UCSD-AML1 (cell line): ENCODE data around the gene OARD1.
A peak's percentile ranks its signal among the peaks of the same experiment; 100 is the strongest.
"Not testable (repeated sequence)": the region's sequence is repeated elsewhere in the genome, so short reads cannot be mapped to it uniquely, and the experiment has no call there.

Source experiments
- DNase-seq: peaks from one replicate; lab custom pipeline; 2025; ENCODE audit not compliant: unreplicated experiment; lab: John Stamatoyannopoulos, UW

The OARD1 gene

DNA sequence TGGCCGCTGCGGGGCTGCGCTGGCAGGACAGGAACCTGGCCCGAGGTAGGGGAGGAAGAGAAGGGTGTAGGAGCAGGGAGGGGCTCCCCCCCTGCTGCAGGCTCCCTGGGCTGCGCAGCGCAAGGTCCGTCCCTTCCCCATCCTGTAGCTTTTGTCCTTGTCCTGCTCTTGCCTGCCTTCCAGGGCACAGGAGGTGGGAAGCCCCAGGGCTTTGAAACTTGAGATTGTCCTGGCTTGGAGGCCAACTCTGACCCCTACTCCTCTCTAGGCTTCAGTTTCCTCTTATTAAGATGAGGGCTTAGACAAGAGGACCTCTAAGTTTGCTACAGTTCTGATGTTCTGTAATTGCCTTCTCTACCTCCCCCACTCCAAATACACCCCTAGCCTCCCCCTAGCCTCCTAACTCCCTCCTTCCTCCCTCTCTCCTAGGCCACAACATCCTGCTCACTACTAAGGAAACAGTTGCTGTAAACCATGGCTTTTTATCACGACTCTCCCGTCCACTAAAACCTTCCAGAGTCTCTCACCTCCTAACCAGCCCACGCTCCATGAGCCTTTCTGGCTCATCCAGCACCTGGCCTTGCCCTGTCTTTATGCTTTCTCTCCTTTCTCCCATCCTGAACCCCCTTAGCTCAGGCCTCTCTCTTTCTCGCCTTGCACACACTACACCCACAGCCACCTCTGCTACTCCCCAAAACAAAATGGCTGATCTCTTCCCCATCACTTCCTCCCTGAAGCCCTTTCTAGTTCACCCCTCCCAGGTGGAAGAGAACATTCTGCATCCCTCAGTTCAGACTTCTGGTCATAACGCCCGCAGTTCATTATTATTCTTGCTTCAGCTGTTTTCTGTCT is 43.4 kb downstream of the OARD1 start:
- DNase-seq = peak; percentile 77

DNA sequence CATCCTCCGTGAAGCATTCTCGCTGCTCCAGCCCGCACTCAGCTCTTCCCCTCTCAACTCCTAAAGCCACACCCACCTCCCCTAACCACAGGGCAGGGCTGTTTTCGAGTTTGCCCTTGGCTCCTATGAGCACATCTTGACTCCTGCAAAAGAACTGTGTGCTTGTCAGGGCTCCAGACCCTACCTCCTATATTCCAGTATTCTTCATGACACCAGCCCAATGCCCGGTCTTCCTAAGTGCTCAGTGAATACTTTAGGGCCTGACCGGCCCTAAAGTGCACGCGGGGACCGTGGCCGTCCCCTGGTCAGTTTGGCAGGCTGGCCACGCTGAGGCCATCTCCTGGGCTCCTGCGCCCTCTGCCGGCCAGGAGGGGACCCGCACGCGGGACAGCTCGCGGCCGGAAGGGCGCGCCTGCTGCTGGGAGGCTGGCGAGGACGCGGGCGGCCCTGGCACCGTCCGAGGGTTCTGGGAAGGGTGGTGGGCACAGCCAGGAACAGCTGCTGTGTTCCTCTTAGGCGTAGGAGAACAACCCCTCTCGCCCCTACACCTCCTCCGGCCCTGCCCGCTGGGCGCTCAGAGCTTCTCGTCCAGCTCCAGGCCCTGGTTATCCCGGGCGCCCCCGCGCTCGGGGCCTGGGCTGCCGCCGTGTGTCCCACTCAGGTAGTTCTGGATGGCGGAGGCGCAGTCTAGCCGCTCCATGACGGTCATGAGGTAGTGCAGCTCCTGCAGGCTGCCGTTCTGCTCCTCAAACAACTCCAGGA is 44.2 kb downstream of the OARD1 start:
- DNase-seq = peak; percentile 90

DNA sequence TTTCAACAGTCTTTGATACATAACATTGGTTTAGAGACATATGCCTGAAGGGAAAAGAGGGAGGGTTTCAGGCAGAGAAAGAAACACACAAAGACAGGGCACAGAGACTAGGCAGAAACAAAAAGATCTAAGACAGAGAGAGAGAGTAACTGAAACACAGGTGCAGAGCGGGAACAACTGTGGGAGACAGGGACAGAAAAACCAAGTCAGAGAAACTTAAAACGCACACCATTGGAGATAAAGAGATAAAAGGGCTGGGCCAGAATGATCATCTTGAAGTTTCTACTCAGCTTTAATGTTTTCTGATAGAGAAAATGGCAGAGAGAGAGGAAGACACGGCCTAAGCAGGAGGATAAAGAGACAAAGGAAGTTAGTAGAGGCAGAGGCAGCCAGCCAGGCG is 44.9 kb downstream of the OARD1 start:
- no peak for DNase-seq

DNA sequence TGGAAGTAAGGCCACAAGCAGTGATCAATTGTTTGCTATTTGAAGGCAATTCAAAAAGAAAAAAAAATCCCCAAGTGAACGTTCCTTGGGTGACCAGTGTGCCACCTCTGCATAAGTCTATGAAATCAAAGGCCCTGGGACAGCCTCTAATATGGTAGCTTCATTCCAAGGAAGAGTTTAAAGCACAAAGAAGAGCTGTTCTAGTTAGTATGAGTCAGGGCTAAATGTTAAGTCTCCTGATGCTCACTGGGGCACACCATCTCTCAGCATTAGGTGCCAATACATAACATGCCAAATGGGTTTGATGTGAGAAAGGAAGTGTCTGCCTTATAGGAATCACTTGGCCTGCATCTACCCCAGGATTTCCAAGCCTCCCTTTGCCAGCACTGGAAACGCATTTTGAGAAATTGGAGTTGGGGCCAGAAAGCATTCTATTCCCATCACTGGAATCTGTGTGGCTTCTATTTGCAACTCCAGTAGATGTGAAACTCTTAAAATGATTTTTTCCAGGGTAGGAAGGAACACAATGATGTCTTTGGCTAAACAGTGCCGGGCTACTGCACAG is 46.1 kb downstream of the OARD1 start:
- DNase-seq = no peak

DNA sequence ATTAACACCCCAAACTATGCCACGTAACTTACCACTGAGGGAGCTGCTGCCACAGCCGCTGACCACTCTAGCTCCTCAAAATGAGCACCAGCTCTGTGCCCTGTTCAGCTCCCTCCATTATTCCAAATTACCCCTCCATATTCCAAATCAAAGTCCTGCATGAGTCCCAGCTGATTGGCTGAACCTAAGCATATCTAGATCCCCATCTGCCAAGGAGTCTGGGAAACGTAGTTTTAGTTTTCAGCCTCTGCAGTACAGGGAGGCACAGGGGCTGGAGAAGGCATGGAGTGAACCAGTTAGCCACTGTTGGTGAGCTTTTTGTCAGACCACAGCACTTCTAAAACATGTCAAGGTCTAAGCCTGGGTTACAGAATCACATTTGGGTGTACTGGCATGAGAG is 49.0 kb downstream of the OARD1 start:
- no peak for DNase-seq

DNA sequence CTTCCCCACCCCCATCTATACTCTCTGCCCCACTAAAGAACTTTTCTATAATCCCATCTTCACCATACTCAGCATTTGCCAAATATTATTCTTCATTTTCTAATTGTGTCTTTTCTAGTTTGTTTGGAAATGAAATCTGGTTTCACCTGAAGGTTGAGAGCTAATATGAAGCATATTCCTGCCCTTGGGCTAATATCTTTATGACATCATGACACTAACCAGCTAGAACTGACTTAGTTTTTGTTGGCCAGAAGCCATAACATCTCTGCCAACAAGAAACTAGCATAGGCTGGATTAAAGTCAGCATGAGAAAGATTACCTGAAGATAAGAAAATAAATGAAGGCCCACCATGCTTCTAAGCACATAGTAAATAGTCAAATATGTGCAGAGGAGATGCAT is 49.9 kb downstream of the OARD1 start:
- DNase-seq = no peak

DNA sequence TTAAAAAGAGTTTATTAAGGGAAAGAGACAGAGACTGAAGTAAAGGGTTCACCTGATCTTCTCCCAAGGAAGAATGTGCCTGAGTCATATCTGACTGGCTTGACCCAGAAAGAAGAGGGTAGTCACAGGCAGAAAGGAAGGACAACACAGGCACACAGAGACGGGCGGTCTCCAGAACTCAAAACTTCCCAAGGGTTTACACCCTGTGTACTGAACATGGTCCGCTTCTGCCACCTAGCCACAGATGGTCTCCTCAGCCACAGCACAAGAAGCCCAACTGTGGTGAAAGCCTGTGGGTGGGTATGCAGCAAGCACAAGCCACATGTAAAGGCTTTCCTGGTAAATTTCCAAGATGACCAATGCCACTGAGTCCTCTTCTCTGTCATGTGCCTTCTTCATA is 50.3 kb downstream of the OARD1 start:
- DNase-seq = no peak

DNA sequence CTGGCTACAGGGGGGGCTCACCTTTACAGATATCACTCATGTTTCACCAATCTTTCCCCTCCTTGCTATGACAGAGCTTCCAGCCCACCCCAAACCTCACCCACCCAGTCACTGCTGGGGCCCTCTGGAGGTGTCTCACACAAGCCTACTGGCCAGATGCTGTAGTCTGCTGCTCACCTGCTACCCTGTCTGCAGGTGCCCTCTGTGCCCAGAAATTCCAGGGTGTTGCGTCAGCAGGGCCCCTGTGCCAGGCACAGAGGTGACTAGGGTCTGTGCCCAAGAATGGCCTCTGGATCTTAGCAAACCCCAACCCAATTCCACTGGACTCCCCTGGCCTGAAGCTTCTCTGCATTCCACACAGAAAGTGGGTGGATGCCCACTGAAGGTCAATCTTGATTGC is 54.5 kb downstream of the OARD1 start:
- DNase-seq = no peak

DNA sequence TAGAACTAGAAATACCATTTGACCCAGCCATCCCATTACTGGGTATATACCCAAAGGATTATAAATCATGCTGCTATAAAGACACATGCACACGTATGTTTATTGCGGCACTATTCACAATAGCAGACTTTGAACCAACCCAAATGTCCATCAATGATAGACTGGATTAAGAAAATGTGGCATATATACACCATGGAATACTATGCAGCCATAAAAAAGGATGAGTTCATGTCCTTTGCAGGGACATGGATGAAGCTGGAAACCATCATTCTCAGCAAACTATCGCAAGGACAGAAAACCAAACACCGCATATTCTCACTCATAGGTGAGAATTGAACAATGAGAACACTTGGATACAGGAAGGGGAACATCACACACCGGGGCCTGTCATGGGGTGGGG is 56.3 kb downstream of the OARD1 start:
- DNase-seq = not testable (repeated sequence)

DNA sequence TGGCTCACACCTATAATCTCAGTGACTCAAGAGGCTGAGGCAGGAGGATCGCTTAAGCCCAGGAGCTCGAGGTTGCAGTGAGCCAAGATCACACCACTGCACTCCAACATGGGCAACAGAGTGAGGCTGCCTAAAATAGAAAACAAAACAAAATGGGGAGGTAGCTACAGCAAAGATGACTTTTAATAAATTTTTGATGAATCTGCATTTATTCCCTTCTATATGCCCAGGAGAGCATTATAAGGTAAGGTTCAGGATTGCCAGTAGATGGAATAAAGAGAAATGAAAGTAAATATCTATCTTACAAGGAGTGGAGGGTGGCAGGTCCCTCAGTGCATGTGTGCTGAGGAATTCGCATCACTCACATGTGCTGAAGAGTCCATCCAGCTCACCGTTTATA is 57.4 kb downstream of the OARD1 start:
- DNase-seq = no peak
